HG03060 (cell line): ENCODE results near the gene NPIPB5.
"Not testable (repeated sequence)": the region's sequence is repeated elsewhere in the genome, so short reads cannot be mapped to it uniquely, and the experiment has no call there.

ENCODE experiments used
- ATAC-seq: cut with Tn5 transposase; IDR thresholded peaks from one replicate; pipeline ENCODE4 v1.9.1; 2021; ENCODE audit warnings: low read depth, moderate number of reproducible peaks; ENCODE audit not compliant: unreplicated experiment

Gene NPIPB5

DNA sequence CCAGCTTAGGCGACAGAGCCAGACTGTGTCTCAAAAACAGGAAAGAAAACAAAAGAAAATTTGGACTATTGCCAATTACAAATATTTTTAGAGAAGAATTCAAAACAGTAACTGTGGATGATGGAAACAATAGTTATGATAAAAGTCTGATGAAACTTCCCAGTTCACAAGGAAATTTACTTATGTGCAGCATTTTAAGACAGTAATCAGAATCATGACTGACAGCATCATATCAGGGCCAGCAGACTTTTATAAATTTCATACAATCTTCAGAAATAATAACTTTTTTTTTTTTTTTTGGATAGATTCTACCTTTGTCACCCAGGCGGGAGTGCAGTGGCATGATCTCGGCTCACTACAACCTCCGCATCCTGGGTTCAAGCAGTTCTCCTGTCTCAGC lies at the start of gene NPIPB5:
Gene NPIPB5 (plus strand): TSS at position 301 of the 400 bp plus-strand sequence. CDS start 2,911 bp downstream, outside the sequence.
- not testable (repeated sequence) for ATAC-seq

DNA sequence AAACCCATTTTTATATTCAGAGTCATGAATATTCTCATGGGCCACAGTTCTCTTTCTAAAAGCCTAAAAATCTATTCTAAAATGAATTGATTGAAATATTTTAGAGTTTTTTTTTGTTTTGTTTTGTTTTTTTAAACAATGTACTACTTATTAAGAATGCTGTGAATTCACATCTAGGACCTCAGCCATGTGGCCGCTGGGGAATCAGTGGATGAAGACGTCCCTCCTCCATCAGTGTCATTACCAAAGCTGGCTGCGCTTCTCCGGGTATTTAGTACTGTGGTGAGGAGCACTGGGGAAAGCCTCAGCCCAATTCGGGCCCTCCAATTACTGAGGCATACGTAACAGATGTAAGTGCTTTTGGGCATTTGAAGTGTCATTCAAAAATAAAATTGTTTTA lies 41.8 kb upstream of the NPIPB5 start:
- ATAC-seq, result not testable (repeated sequence)

DNA sequence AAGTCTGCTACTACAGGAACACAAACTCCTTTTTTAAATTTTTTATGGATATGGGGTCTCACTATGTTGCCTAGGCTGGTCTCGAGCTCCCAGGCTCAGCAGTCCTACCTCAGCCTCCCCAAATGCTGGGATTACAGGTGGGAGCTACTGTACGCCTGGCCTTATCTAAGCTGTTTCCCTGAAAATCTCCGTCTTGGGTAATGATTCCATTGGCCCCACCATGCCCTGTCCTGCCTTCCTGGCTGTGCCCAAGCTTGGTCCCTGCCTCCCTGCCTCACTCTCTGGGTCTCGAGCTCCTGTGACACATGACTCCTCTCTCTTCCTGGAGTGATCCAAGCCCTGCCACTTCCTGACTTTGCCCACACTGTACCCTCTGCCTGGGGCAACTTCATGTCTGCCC lies 27.3 kb downstream of the NPIPB5 start:
- ATAC-seq, result not testable (repeated sequence)

DNA sequence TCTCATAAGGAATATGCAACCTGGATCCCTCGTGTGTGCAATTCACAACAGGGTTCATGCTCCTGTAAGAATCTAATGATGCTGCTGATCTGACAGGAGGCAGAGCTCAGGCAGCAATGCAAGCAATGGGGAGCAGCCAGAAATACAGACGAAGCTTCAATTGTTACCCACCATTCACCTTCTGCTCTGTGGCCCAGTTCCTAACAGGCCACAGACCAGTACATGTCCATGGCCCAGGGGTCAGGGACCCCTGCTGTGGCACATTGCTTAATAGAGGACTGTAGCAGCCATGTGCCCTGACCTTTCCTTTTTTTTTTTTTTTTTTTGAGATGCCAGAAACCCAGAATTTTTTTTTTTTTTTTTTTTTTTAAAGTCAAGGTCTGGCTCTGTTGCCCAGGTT lies 34.1 kb downstream of the NPIPB5 start:
- ATAC-seq, result not testable (repeated sequence)

DNA sequence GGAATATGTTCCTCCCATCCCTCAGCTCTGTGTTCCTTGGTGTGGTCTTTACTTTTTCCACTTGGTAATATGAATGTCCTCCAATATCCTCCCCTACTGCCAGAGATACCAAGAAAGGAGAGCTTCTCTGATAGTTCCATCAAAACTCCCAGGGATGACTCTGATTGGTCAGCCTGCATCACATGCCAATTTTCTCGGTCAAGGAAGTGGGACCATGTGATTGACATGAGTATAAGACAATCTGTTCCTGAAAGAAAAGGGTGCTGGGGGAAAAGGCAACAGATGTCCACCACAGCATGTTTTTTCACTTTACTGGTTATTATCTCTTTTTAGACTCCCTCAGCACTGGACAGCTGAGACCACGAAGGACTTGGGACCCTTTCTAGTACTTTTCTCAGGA lies 35.9 kb downstream of the NPIPB5 start:
- ATAC-seq, result not testable (repeated sequence)

DNA sequence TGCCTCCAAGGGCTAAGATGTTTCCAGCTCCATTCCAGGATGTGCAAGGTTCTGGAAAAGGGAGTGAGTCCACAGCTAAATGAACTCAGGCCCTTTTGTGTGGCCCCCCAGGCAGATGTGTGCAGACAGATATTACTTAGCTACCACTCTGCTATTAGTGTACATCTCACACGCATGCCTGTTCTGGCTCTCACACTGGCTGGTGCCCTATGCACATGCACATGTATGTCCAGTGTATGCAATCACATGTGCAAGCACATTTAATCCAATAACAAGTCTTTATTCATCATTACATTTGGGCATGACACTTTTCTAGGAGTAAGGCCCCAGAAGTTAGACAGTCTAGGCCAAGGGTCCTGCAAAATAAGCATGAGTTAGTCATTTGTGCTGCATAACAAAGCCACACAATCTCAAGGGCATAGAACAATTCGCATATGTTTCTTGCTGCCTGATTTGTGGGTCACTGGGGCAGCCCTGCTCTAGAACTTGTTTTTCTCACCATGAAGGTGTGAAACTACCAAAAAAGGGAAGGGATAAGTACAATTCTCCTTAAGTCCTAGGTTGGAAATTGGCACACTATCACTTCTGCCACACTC lies 36.6 kb downstream of the NPIPB5 start:
- not testable (repeated sequence) for ATAC-seq

DNA sequence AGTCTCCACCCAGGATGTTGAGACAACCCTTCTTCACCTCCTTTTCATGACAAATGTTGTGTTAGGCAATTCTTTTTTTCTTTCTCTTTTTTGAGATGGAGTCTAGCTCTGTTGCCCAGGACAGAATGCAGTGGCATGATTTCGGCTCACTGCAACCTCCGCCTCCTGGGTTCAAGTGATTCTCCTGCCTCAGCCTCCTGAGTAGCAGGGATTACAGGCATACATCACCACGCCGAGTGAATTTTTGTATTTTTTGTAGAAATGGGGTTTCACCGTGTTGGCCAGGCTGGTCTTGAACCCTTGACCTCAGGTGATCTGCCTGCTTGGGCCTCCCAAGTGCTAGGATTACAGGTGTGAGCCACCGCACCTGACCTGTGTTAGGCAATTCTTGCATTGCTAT lies 39.2 kb downstream of the NPIPB5 start:
- not testable (repeated sequence) for ATAC-seq

DNA sequence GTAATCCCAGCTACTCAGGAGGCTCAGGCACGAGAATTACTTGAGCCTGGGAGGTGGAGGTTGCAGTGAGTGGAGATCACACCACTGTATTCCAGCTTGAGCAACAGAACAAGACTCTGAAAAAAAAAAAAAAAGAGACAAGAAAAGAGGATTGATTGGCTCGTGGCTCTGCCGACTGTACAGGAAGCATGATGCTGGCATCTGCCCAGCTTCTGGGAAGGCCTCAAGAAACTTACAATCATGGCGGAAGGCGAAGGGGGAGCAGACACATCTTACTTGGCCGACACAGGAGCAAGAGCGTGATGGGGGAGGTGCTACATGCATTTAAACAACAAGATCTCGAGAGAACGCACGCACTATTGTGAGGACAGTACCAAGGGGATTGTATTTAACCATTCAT lies 40.5 kb downstream of the NPIPB5 start:
- ATAC-seq, result not testable (repeated sequence)

DNA sequence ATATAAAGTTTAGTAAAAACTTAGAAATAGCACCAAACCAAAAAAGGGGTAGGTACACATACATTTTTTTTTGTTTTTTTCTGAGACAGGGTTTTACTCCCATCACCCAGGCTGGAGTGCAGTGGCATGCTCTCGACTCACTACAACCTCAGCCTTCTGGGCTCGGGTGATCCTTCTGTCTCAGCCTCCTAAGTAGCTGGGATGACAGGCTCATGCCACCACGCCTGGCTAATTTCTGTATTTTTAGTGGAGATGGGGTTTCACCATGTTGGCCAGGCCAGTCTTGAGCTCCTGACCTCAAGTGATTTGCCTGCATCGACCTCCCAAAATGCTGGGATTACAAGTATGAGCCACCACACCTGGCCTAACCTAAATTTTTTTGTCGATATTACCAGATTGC lies 41.0 kb downstream of the NPIPB5 start:
- ATAC-seq, result not testable (repeated sequence)

DNA sequence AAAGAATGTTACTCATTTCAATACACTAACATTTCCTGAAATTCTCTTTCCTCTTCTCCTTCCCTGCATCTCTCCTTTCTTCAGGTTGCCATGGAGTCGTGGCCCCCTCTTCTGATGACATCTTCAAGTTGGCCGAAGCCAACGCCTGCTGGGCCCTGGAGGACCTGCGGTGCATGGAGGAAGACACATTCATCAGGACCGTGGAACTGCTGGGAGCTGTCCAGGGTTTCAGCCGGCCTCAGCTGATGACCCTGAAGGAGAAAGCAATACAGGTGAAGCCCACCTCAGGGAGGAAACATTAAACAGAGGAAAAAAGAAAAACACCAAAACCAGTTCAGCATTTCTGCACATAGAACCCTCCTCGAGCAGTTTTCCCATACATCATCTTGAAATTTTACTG lies 46.1 kb downstream of the NPIPB5 start:
- ATAC-seq, result not testable (repeated sequence)
